PC-9 (cell line): ENCODE measurements around the gene YAP1.

ENCODE experiments used
- CTCF ChIP-seq: fragments of 200-600 bp; sonication (generic); conservative IDR thresholded peaks from 2 replicates; pipeline ENCODE4 v1.6.1; 2017; ENCODE audit warnings: mixed run types, antibody characterized with exemption, mild to moderate bottlenecking, moderate library complexity
- EZH2 ChIP-seq: fragments of 200-600 bp; sonication (generic); IDR thresholded peaks from 2 replicates; pipeline ENCODE4 v1.8.0; 2017; ENCODE audit warnings: antibody characterized with exemption, low read depth

- TF ChIP-seq CTCF = no peak
- no peak for TF ChIP-seq EZH2
Observed at GRCh38 chr11:102099755-102100154, 10.5 kb upstream of the YAP1 start.
